ENCODE data around the gene LCE1C.

Gene LCE1C

DNA sequence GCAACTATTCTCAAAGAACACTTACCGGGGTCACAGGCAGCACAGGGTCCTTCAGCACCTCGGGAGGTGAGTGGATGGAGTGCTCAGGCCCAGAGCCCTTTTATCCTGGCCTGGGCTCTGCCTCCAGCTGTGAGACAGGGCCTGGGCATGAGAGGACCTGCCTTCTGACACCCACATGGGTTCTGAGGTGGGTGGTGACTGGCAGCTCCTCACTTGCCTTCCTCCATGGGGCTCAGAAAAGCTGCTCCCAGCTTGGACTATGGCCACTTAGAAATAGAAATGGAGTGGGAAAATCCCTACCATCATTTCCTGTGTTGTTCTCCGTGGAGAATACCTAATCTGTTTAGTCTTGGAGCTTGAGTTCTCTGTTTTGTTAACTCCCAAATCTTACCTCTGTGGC, at the start of gene LCE1C:
TSS of gene LCE1C (minus strand) at position 76 of the 400 bp plus-strand sequence. CDS start 1,173 bp downstream, outside the sequence.
- DNase-seq (ENCODE audit: low spot score): no peak

DNA sequence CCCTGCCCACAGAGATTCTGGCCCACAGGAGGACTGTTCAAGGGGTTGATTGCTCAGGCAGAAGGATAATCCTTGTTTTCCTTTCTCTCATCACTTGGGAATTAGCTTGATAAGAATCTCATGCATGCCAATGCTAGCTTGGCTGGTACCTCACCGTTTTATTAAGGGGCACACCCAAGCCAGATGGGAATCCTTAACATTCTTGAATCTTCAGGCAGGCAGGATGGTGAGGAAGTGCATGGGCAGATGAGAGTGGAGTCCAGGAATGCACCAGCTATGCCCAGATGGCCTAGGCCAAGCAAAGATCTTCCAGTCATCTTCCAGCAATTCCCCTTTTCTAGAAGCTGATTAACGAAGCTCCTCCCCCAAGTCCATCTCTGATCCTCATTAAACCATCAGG, 49.2 kb upstream of the LCE1C start:
- DNase-seq (ENCODE audit: low spot score): no peak

- DNase-seq (ENCODE audit: low spot score): no peak
Measured at GRCh38 chr1:152842556-152842955, 36.1 kb upstream of the LCE1C start, which contains the start of gene LCE6A. Gene LCE6A (plus strand): TSS chr1:152842856. CDS start chr1:152843521, 665 bp downstream.

- no peak for DNase-seq (ENCODE audit: low spot score)
Measured at GRCh38 chr1:152836870-152837269, 30.4 kb upstream of the LCE1C start.

DNA sequence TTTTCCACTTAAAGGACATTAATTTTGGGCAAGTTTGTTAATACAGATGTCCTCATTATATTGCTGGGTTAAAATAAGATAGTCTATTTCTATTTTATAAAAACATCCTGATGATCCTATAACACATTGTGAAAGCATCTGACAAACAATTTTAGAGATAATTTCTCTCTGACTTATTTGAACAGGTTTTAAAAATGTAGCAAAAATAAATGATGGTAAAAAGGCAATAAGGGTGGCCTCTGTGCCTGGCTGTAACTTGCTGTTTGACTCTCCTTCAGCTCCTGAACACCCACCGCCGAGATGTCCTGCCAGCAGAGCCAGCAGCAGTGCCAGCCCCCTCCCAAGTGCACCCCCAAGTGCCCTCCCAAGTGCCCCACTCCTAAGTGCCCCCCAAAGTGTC, 20.7 kb upstream of the LCE1C start, which contains the start of gene LCE1A:
TSS of gene LCE1A (plus strand) at position 301 of the 400 bp plus-strand sequence. CDS start at position 301, 0 bp downstream.
- no peak for DNase-seq (ENCODE audit: low spot score)

- DNase-seq (ENCODE audit: low spot score): no peak
Measured at GRCh38 chr1:152824964-152825363, 18.5 kb upstream of the LCE1C start.

DNA sequence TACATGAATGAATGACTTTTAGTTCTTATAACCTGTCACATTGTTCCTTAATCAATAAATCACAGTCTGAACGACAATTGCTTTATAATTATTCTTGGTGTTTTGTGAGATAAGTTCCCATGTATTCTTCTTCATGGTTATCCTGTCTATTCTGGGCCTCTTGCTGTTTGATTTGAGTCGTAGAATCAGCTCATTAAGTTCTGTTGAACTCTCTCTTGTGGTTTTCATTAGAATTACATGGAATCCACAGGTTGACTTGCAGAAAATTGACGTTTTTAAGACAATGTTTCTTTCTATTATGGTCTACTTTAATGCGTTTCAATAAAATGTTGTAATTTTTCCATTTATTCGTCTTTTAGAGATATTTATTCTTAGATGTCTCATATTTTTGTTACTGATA, 16.8 kb upstream of the LCE1C start:
- no peak for DNase-seq (ENCODE audit: low spot score)

DNA sequence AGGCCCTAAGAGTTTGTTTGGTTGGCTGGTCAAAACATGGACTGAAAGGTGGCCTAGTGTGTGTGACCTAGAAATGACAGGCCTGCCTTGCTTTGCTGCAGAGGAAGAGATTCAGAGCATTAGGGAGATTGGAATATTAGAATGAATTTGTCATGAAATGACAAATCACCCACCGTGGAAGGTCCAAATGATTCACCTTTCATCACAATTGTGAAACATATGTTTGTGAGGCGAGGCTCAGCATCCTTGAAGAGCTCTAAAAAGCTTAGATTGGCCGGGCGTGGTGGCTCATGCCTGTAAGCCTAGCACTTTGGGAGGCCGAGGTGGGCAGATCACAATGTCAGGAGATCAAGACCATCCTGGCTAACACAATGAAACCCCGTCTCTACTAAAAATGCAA, 10.9 kb upstream of the LCE1C start:
- no peak for DNase-seq (ENCODE audit: low spot score)

GRCh38 chr1:152811671-152812070, 5.2 kb upstream of the LCE1C start, which contains the start of gene LCE1B:
Gene LCE1B (plus strand): TSS chr1:152811971. CDS start chr1:152812447, 476 bp downstream.
- DNase-seq (ENCODE audit: low spot score): no peak

GRCh38 chr1:152811050-152811449, 4.6 kb upstream of the LCE1C start:
- DNase-seq (ENCODE audit: low spot score): no peak

DNA sequence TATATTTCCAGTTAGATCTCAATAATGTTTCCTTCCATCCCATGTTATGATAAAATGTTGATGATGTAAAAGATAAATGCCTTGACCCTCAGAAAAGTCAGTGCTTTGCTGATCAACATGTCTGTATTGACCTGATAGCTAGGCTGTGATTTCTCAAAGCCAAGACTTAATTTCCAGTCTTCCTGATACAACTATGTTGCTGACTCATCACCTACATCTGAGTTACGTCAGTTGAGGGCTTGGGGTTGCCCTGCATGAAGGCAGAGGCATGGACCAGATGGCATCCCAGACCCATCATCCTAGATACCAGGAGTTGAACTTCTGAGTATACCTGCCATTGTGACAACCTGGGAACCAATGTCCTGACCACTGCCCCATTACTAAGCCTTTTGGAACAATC, 5.1 kb downstream of the LCE1C start:
- DNase-seq (ENCODE audit: low spot score): no peak

- DNase-seq (ENCODE audit: low spot score): no peak
Measured at GRCh38 chr1:152796421-152796820, 10.0 kb downstream of the LCE1C start, which contains the start of gene LCE1D. Gene LCE1D (plus strand): TSS chr1:152796721. CDS start chr1:152797795, 1,074 bp downstream.

GRCh38 chr1:152795686-152796085, 10.8 kb downstream of the LCE1C start:
- no peak for DNase-seq (ENCODE audit: low spot score)

DNA sequence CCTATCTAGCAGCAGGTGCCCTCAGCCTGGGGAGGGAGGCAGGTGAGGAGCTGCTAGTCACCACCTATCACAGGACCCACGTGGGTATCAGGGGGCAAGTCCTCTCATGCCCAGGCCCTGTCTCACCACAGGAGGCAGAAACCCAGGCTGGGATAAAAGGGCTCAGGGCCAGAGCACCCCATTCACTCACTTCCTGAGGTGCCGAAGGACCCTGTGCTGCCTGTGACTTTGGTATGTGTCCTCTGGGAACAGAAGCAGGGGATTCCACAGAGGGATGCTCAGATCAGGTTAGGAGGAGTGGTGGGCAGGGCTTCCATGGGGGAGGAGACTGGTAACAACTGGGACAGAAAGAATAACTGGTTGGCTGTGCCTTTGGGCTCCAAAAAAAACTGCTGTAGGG, 20.4 kb downstream of the LCE1C start, which contains the start of gene LCE1E:
TSS of gene LCE1E (plus strand) at position 181 of the 400 bp plus-strand sequence. CDS start 1,043 bp downstream, outside the sequence.
- DNase-seq (ENCODE audit: low spot score): no peak

DNA sequence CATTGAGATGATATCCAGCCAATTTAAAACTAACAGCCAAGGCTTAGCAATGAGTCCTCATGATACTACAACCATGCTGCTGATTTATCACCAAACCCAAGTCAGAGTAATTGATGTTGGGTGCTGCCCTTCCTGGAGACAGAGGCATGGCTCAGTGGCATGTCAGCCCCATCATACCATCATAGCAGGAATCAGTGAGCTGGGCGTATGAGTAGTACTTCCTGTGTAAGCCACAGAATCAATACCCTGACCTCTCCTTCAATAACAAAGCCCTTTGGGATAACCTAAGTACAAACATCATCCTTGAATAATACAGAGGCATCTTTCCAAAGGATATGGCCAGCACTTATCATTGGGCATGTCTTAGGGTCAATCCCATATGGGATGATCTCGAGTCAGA, 23.4 kb downstream of the LCE1C start:
- DNase-seq (ENCODE audit: low spot score): no peak

- DNase-seq (ENCODE audit: low spot score): peak; percentile 44
Measured at GRCh38 chr1:152777510-152778137, 28.8 kb downstream of the LCE1C start.

DNA sequence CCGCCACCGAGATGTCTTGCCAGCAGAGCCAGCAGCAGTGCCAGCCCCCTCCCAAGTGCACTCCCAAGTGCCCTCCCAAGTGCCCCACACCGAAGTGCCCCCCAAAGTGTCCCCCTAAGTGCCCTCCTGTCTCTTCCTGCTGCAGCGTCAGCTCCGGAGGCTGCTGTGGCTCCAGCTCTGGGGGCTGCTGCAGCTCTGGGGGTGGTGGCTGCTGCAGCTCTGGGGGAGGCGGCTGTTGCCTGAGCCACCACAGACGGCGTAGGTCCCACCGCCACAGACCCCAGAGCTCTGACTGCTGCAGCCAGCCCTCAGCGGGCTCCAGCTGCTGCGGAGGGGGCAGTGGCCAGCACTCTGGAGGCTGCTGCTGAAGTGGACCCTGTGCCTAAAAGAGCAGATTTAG, 30.1 kb downstream of the LCE1C start:
- DNase-seq (ENCODE audit: low spot score): no peak

- DNase-seq (ENCODE audit: low spot score): no peak
Measured at GRCh38 chr1:152774875-152775274, 31.6 kb downstream of the LCE1C start, which contains the start of gene LCE1F. Gene LCE1F (plus strand): TSS chr1:152775140. CDS start chr1:152776372, 1,232 bp downstream.

DNA sequence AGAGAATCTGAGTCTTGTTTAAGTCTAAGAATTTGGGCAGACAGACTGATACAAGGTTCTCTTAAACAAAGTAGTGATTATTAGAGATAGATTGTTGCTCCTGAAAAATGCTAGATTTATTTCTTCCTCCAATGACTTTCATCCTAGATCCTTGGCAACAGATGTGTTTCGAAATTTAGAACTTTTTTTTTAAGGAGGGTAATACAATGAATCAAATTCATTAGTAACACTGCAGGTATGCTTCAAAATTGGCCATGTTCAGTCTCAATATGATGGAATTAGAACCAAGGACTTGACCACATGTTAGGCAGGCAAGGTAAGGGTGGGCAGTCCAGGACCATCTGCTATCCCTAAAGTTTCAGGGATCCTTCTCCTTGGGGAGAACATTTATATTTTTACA, 36.0 kb downstream of the LCE1C start:
- no peak for DNase-seq (ENCODE audit: low spot score)

GRCh38 chr1:152768847-152769533, 37.5 kb downstream of the LCE1C start:
- DNase-seq (ENCODE audit: low spot score): no peak

DNA sequence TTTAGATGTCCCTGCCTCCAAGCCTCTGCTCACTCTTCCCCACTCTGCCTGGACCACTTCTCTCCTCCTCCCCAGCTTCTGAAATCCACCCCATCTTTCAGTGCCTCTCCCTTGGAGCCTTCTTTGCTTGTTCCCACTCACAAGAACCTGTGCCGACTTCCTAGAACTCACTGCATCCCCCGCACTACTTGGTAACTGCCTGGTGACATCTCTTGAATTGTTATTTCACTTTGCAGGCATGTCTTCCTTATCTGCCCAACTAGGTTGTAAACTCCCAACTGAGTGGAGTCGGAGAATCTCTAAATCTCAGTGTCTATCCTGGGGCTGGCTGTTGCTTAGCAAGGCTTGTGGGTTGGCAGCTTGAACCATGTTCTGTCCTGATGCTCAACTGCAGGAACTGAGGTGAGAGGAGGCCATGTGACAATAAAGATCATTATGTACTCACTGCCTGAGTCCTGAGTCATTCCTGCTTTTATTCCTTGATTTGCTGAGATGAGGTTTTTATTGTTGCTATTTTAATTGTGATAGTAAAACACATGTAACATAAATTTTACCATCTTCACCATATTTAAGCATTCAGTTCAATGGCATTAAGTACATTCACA, 44.7 kb downstream of the LCE1C start:
- no peak for DNase-seq (ENCODE audit: low spot score)

GRCh38 chr1:152760551-152761190, 45.8 kb downstream of the LCE1C start:
- no peak for DNase-seq (ENCODE audit: low spot score)
